ENCODE data around the gene SLC10A3. TPM values are rescaled to one million over a fixed set of nuclear protein-coding genes. Genes with fewer than 3 reads are reported as not detected.

The SLC10A3 gene
- total and polyA plus RNA-seq, 2 donors (not counting 1 experiment from before 2014, with no cell fraction given), result 15.2 to 16.0 TPM

DNA sequence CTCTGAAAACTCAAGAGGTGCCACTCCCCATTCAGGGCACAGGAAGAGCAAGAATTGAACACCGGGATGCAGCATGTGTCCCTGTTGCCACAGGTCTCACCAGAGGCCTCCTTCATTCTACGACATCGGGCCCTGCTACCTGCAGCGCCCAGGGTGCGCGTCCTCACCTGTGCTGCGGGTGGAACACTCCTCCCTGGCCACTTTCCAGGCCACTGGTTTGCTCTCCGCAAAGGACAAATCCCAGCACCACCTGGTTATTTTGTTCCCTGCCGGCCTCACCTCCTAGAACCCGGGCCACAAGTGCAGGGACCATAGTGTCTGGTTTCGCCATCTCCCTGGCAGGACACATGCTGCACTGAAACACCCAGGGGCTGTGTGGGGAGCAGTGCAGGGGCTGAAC, 39.9 kb upstream of the SLC10A3 start:
- Histone ChIP-seq H3K27ac (ENCODE audit: insufficient read depth, low read length) (no peak overlapping the region), H3K9ac (ENCODE audit: insufficient read depth, low read length) (no peak overlapping the region), H3K4me2 (ENCODE audit: extremely low read depth, insufficient read depth, low read length) (no peak overlapping the region), H3K36me3 (ENCODE audit: control insufficient read depth, insufficient read depth, low read length) (peaks cover 19% of the 10 kb centered on the region), H2AFZ (ENCODE audit: low read length) (no peak overlapping the region), H3K27me3 (ENCODE audit: control insufficient read depth, insufficient read depth, low read length) (no peaks in the 10 kb centered on the region), H4K20me1 (ENCODE audit: control insufficient read depth, extremely low read depth, insufficient read depth, low read length) (no peaks in the 10 kb centered on the region), H3K9me3 (ENCODE audit: control insufficient read depth, insufficient read depth, low read depth, low read length) (no peaks in the 10 kb centered on the region), H3K4me3 (replicated peaks in 1 of 4; ENCODE audit: control extremely low read depth in 1 of 4, insufficient read depth in 1 of 4, low read depth in 3 of 4, low read length in 4 of 4) (no peak overlapping the region), H3K4me1 (ENCODE audit: control insufficient read depth, extremely low read depth, insufficient read depth, low read length) (peaks cover 5% of the 10 kb centered on the region), H3K79me2 (ENCODE audit: control insufficient read depth, insufficient read depth, low read length) (no peaks in the 10 kb centered on the region)
- DNase-seq (ENCODE audit: low read depth in 2 of 2), result no peak
- TF ChIP-seq, protein P1, sequence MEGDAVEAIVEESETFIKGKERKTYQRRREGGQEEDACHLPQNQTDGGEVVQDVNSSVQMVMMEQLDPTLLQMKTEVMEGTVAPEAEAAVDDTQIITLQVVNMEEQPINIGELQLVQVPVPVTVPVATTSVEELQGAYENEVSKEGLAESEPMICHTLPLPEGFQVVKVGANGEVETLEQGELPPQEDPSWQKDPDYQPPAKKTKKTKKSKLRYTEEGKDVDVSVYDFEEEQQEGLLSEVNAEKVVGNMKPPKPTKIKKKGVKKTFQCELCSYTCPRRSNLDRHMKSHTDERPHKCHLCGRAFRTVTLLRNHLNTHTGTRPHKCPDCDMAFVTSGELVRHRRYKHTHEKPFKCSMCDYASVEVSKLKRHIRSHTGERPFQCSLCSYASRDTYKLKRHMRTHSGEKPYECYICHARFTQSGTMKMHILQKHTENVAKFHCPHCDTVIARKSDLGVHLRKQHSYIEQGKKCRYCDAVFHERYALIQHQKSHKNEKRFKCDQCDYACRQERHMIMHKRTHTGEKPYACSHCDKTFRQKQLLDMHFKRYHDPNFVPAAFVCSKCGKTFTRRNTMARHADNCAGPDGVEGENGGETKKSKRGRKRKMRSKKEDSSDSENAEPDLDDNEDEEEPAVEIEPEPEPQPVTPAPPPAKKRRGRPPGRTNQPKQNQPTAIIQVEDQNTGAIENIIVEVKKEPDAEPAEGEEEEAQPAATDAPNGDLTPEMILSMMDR (conservative IDR thresholded peaks at IDR 0.05 in 1 of 2, IDR thresholded peaks at IDR 0.05 in 1 of 2; ENCODE audit: low read depth in 1 of 2, low read length in 2 of 2), result no peak
- no peak for TF ChIP-seq EZH2 (IDR thresholded peaks at IDR 0.05; ENCODE audit: low read length, missing control alignments)

DNA sequence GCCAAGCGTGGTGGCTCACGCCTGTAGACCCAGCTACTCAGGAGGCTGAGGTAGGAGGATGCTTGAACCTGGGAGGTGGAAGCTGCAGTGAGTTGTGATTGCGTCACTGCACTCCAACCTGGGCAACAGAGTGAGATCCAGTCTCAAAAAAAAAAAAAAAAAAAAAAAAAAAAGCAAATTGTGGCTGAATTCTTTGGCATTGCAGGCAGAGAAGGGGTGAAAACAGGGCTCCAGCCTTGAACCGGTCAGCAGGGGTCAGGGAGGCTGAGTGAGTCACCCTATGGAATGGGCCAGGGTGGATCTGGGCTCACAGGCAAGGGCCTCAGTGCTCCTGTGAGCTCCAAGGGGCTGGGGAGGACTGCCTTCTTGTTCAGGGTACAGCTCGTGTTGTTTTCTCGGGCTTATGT, 38.8 kb upstream of the SLC10A3 start:
- H3K4me2 ChIP-seq (ENCODE audit: extremely low read depth, insufficient read depth, low read length), result no peak overlapping the region
- peaks cover 16% of the 10 kb centered on the region for H3K36me3 ChIP-seq (ENCODE audit: control insufficient read depth, insufficient read depth, low read length)
- TF ChIP-seq EZH2 (IDR thresholded peaks at IDR 0.05; ENCODE audit: low read length, missing control alignments), result no peak
- TF ChIP-seq, protein P1 (conservative IDR thresholded peaks at IDR 0.05 in 1 of 2, IDR thresholded peaks at IDR 0.05 in 1 of 2; ENCODE audit: low read depth in 1 of 2, low read length in 2 of 2), result no peak
- DNase-seq (ENCODE audit: low read depth in 2 of 2), result peak in 1 of 2 donors; percentile 69
- H4K20me1 ChIP-seq (ENCODE audit: control insufficient read depth, extremely low read depth, insufficient read depth, low read length), result no peaks in the 10 kb centered on the region
- no peak overlapping the region for H3K9ac ChIP-seq (ENCODE audit: insufficient read depth, low read length)
- no peaks in the 10 kb centered on the region for H3K79me2 ChIP-seq (ENCODE audit: control insufficient read depth, insufficient read depth, low read length)
- H3K9me3 ChIP-seq (ENCODE audit: control insufficient read depth, insufficient read depth, low read depth, low read length), result no peaks in the 10 kb centered on the region
- no peak overlapping the region for H3K4me3 ChIP-seq (replicated peaks in 1 of 4; ENCODE audit: control extremely low read depth in 1 of 4, insufficient read depth in 1 of 4, low read depth in 3 of 4, low read length in 4 of 4)
- no peak overlapping the region for H2AFZ ChIP-seq (ENCODE audit: low read length)
- no peaks in the 10 kb centered on the region for H3K27me3 ChIP-seq (ENCODE audit: control insufficient read depth, insufficient read depth, low read length)
- H3K4me1 ChIP-seq (ENCODE audit: control insufficient read depth, extremely low read depth, insufficient read depth, low read length), result peaks cover 3% of the 10 kb centered on the region
- no peak overlapping the region for H3K27ac ChIP-seq (ENCODE audit: insufficient read depth, low read length)

DNA sequence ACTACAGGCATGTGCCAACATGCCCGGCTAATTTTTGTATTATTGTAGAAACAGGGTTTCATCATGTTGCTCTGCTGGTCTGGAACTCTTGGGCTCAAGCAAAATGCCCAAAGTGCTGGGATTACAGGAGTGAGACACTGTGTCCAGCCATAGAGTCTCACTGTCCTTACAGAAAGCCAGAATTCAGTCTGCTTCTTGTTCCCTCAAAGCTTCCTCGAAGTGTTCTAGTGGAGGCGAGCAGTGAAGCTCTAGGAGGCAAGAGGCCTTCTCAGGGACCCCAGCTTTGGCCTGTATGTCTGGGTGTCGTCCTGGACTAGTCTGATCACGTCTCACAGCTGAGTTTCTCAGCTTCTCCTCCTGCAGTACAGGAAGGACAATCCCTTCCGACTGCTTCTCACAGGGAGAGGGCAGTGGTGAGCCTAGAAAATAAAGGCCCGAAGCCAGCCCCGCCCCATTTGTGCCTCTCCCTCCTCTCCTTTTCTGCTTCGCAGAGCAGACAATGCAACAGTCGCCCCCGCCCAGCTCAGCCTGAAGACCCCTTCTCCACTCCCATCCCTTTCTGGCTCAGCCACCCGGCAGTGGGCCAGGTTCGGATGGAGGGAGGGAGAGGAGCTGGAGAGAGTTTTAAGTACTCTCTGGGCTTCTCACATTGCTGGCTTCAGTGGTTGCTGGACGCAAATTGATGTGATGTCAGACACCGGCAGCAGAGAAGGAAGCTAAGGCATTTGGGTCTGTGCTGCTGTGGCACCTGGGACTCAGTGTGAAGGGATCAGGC, 36.7 kb upstream of the SLC10A3 start:
- H3K9me3 ChIP-seq (ENCODE audit: control insufficient read depth, insufficient read depth, low read depth, low read length), result no peaks in the 10 kb centered on the region
- H3K79me2 ChIP-seq (ENCODE audit: control insufficient read depth, insufficient read depth, low read length), result no peaks in the 10 kb centered on the region
- H4K20me1 ChIP-seq (ENCODE audit: control insufficient read depth, extremely low read depth, insufficient read depth, low read length), result no peaks in the 10 kb centered on the region
- H3K4me3 ChIP-seq (replicated peaks in 1 of 4; ENCODE audit: control extremely low read depth in 1 of 4, insufficient read depth in 1 of 4, low read depth in 3 of 4, low read length in 4 of 4), result peak overlapping the region in 1 of 4 experiments; percentile 28
- TF ChIP-seq, protein P1 (conservative IDR thresholded peaks at IDR 0.05 in 1 of 2, IDR thresholded peaks at IDR 0.05 in 1 of 2; ENCODE audit: low read depth in 1 of 2, low read length in 2 of 2), result peak; percentile 37 to 58
- TF ChIP-seq EZH2 (IDR thresholded peaks at IDR 0.05; ENCODE audit: low read length, missing control alignments), result no peak
- H3K27ac ChIP-seq (ENCODE audit: insufficient read depth, low read length), result peak overlapping the region; percentile 43
- H3K4me1 ChIP-seq (ENCODE audit: control insufficient read depth, extremely low read depth, insufficient read depth, low read length), result peaks cover 3% of the 10 kb centered on the region
- H3K9ac ChIP-seq (ENCODE audit: insufficient read depth, low read length), result no peak overlapping the region
- H3K27me3 ChIP-seq (ENCODE audit: control insufficient read depth, insufficient read depth, low read length), result no peaks in the 10 kb centered on the region
- H3K4me2 ChIP-seq (ENCODE audit: extremely low read depth, insufficient read depth, low read length), result peak overlapping the region; percentile 67
- no peak overlapping the region for H2AFZ ChIP-seq (ENCODE audit: low read length)
- DNase-seq (ENCODE audit: low read depth in 2 of 2), result peak; percentile 73 to 80
- peaks cover 7% of the 10 kb centered on the region for H3K36me3 ChIP-seq (ENCODE audit: control insufficient read depth, insufficient read depth, low read length)
